ENCODE measurements around the gene EHMT1. TPM values are rescaled to one million over a fixed set of nuclear protein-coding genes. Genes with fewer than 3 reads are reported as not detected.
A peak's percentile ranks its signal among the peaks of the same experiment; 100 is the strongest.

EHMT1 gene
- polyA plus RNA-seq, 2 of the 4 experiments (the other 2 are of a cell fraction) = 41.3 to 48.0 TPM

GRCh38 chr9:137672907-137673791 is 54.3 kb downstream of the EHMT1 start (continued):
- TF ChIP-seq ZFP36 (IDR thresholded peaks at IDR 0.05; ENCODE audit: borderline replicate concordance, partially characterized antibody) = no peak
- TF ChIP-seq FOXS1 (CRISPR knock-in tag; IDR thresholded peaks at IDR 0.05) = no peak
- peak; percentile 93 for TF ChIP-seq CTCF (IDR thresholded peaks at IDR 0.05)
- peak; percentile 88 to 90 for TF ChIP-seq RAD21 (conservative IDR thresholded peaks at IDR 0.05 in 1 of 2, IDR thresholded peaks at IDR 0.05 in 1 of 2)
- TF ChIP-seq ZNF302 (CRISPR knock-in tag; IDR thresholded peaks at IDR 0.05) = no peak

- ChIA-PET CTCF (interaction anchor here (1.1 to 3.4 kb wide), 18 partner anchors 11 to 441 kb away, joined by 3 to 49 read pairs (median 6); no protein-coding TSS in a partner anchor), POLR2A (no interaction called here)
- no peak overlapping the region for H3K27ac ChIP-seq
- ATAC-seq (no peak), DNase-seq (ENCODE audit: low read depth in 1 of 2, low spot score in 1 of 2) (no peak), FAIRE-seq (no peak)
- H3K9me3 ChIP-seq = no peaks in the 10 kb centered on the region
- 90% methylated on average over 10 of the region's 10 CpGs for WGBS (ENCODE audit: missing lambda C conversion rate)
- peaks cover 17% of the 10 kb centered on the region; the same call in 2 of the 3 replicates for H3K4me1 ChIP-seq
- no peak overlapping the region for H3K4me2 ChIP-seq
- H3K4me3 ChIP-seq = no peak overlapping the region
- TF ChIP-seq REST (IDR thresholded peaks at IDR 0.05) = no peak
- TF ChIP-seq CHD2 (IDR thresholded peaks at IDR 0.05; ENCODE audit: low read length, partially characterized antibody) = no peak
- no peak for TF ChIP-seq MAFK (IDR thresholded peaks at IDR 0.05; ENCODE audit: partially characterized antibody)
- no peak for TF ChIP-seq SREBF2 (IDR thresholded peaks at IDR 0.05)
- TF ChIP-seq FOXS1 (CRISPR knock-in tag; IDR thresholded peaks at IDR 0.05) = no peak
- TF ChIP-seq CBX2 (IDR thresholded peaks at IDR 0.05; ENCODE audit: borderline replicate concordance, low read depth) = no peak
Observed at GRCh38 chr9:137673886-137674285, 55.1 kb downstream of the EHMT1 start.

GRCh38 chr9:137674307-137674975 is 55.6 kb downstream of the EHMT1 start:
- Histone ChIP-seq H3K4me2 (no peak overlapping the region), H3K27ac (no peak overlapping the region), H3K9me3 (no peaks in the 10 kb centered on the region), H3K4me3 (no peak overlapping the region), H3K4me1 (peaks cover 17% of the 10 kb centered on the region; the same call in 2 of the 3 replicates)
- WGBS (ENCODE audit: missing lambda C conversion rate) = 95% methylated on average over 15 of the region's 15 CpGs
- ChIA-PET POLR2A (no interaction called here), CTCF (interaction anchor here (0.7 to 3.4 kb wide), 5 partner anchors 10 to 68 kb away, joined by 3 to 39 read pairs (median 15); no protein-coding TSS in a partner anchor)
- no peak for FAIRE-seq
- DNase-seq (ENCODE audit: low read depth in 1 of 2, low spot score in 1 of 2) = no peak
- ATAC-seq = no peak
- no peak for TF ChIP-seq BCL3 (IDR thresholded peaks at IDR 0.05)

Data from A549 (cell line).